GM12891 (cell line): ENCODE results near the gene SMTNL1.

Experiments
- DNase-seq: peaks from one replicate; pipeline ENCODE4 v3.0.0; 2011; ENCODE audit warnings: low spot score; ENCODE audit not compliant: insufficient read length
- FAIRE-seq: peaks from 2 replicates; lab custom pipeline; 2011; peaks lifted over from hg19 to GRCh38; lab: Jason Lieb, UNC
- PAX5 ChIP-seq: IDR thresholded peaks from 2 replicates; pipeline ENCODE4 v1.6.1; 2011; ENCODE audit warnings: low read length, moderate library complexity, mild to moderate bottlenecking; ENCODE audit not compliant: insufficient read depth, severe bottlenecking
- POLR2A ChIP-seq: IDR thresholded peaks from 2 replicates; pipeline ENCODE4 v1.6.1; 2011; ENCODE audit warnings: low read depth, low read length, control low read depth
- POLR2AphosphoS5 ChIP-seq: IDR thresholded peaks from 2 replicates; pipeline ENCODE4 v1.6.1; 2011; ENCODE audit warnings: low read depth, low read length, control low read depth
- POU2F2 ChIP-seq: IDR thresholded peaks from 2 replicates; pipeline ENCODE4 v1.6.1; 2011; ENCODE audit warnings: low read depth, mild to moderate bottlenecking, control low read depth, low read length, moderate library complexity
- SPI1 ChIP-seq: IDR thresholded peaks from 2 replicates; pipeline ENCODE4 v1.6.1; 2011; ENCODE audit warnings: low read depth, low read length, control low read depth
- TAF1 ChIP-seq: IDR thresholded peaks from 2 replicates; pipeline ENCODE4 v1.6.1; 2011; ENCODE audit warnings: low read depth, low read length, control low read depth

The SMTNL1 gene

GRCh38 chr11:57544566-57544965, 7.2 kb downstream of the SMTNL1 start:
- FAIRE-seq (no peak), DNase-seq (no peak)
- TF ChIP-seq TAF1 = no peak
- TF ChIP-seq POLR2A = no peak
- TF ChIP-seq POU2F2 = no peak
- TF ChIP-seq POLR2AphosphoS5 = no peak
- TF ChIP-seq PAX5 = no peak

DNA sequence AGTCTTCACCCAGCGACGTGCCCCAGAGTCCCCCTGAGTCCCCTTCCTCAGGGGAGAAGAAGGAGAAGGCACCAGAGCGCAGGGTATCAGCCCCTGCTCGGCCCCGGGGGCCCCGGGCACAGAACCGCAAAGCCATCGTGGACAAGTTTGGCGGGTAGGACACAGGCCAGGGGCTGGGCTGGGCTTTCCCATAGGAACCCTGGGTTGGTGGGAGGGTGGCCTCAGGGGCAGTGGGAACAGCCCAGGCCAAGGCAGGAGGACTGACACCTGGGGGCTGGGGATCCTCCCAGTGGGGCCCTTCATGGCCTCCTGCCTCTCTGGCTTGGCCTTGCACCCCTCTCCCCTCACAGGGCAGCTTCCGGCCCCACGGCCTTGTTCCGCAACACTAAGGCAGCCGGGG, 8.5 kb downstream of the SMTNL1 start:
- TF ChIP-seq POLR2AphosphoS5 (no peak), POLR2A (no peak), SPI1 (no peak), TAF1 (no peak), POU2F2 (no peak)
- DNase-seq (no peak), FAIRE-seq (no peak)

- TF ChIP-seq SPI1 (no peak), POLR2AphosphoS5 (no peak), PAX5 (no peak), POU2F2 (no peak), POLR2A (no peak), TAF1 (no peak)
- no peak for FAIRE-seq
- no peak for DNase-seq
These were observed 9.1 kb downstream of the SMTNL1 start for GRCh38 chr11:57546451-57546850.

DNA sequence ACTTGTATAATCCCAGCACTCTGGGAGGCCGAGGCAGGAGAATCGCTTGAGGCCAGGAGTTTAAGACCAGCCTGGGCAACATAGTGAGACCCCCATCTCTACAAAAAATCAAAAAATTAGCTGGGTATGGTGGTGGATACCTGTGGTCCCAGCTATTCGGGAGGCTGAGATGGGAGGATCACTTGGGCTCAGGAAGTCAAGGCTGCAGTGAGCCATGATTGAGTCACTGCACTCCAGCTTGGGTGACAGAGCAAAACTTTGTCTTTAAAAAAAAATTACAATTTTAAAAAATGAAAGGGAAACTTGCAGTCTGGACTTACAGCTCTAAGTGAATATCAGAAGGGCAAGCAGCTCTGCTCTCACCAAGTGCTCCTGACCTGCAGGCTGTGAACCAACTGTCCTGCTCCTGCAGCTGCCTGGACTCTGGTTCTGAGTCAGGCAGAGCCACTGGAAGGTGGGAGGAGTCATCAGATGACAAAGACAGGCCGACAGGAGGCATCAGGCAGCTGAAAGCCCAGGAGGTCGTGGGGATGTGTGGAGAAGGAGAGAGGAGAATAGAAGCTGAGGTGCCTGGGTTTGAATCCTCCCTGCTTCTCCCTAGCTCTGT, 9.6 kb downstream of the SMTNL1 start:
- TF ChIP-seq POLR2A (no peak), POU2F2 (no peak), POLR2AphosphoS5 (no peak), TAF1 (no peak), PAX5 (no peak), SPI1 (no peak)
- FAIRE-seq (peak; percentile 72), DNase-seq (peak; percentile 70)

DNA sequence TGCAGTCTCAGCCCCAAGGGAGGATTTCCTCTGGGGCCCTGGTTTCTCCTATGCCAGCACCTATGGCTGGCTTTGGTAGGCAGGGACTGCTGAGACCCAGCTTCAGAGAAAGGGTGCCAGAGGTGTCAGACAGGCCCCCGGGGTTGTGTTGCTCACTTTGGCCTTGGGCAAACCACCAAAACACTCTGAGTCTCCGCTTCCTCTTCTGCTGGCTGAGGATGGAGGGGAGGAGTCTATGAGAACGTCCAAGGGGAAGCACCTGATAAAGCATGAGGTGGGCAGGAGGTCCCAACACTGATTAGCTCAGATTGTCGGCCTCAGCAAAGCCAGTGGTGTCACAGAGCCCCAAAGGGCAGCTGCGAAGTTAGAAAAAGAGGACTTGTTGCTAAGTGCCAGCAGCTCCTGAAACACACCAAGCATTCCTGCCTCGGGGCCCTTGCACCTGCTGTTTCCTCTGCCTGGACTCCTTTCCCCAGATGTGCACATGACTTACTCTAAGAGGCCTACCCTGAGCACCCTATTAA, 10.5 kb downstream of the SMTNL1 start:
- FAIRE-seq (peak; percentile 94), DNase-seq (peak; percentile 74)
- TF ChIP-seq POLR2AphosphoS5 (no peak), SPI1 (peak; percentile 92)

GRCh38 chr11:57549983-57550382, 12.6 kb downstream of the SMTNL1 start:
- DNase-seq (no peak), FAIRE-seq (no peak)
- no peak for TF ChIP-seq POLR2A
- TF ChIP-seq SPI1 = no peak
- no peak for TF ChIP-seq POU2F2
- no peak for TF ChIP-seq PAX5
- no peak for TF ChIP-seq POLR2AphosphoS5
- no peak for TF ChIP-seq TAF1

DNA sequence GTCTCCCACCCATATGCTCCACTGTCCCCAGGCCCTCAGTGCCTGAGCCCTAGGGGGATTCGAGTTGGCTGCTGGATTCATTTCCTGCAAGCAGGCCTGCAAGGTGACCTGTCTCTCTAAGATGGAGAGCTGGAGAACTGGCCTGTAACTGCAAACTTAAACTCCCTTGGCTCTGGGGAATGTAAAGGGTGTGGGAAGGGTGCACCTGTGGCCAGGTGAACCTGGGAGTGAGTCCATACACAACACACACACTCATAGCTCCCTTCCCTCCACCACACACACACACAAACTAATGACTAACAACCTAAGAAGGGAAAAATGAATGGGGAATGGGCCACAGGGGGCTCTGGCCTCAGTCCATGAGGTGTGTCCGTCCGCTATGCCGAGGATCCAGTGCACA, 14.5 kb downstream of the SMTNL1 start:
- DNase-seq (no peak), FAIRE-seq (no peak)
- no peak for TF ChIP-seq POLR2A
- no peak for TF ChIP-seq POU2F2
- no peak for TF ChIP-seq POLR2AphosphoS5
- TF ChIP-seq TAF1 = no peak
- TF ChIP-seq PAX5 = no peak

DNA sequence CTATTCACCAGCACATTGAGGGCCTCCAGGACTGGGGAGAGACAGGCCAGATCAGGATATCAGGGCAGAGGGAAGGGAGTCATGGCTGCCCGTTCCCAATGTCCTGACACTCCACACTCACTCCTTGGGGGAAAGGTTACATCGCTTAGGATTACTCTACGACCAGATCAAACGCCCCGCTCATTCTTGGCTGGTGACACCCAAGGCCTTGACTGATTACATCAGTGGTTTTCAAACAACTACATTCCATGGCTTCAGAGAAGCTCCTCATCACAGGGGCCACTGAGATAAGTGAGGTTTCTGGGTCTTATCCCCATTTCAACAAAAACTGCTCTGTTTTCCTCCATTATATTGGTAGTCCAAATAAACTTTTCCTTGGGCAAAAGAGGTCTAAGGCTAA, 15.1 kb downstream of the SMTNL1 start:
- DNase-seq = no peak
- no peak for TF ChIP-seq POLR2AphosphoS5
- TF ChIP-seq PAX5 = no peak
- FAIRE-seq = no peak

GRCh38 chr11:57555393-57555792, 18.0 kb downstream of the SMTNL1 start:
- TF ChIP-seq SPI1 (no peak), POLR2A (no peak), PAX5 (no peak), POU2F2 (no peak), TAF1 (no peak), POLR2AphosphoS5 (no peak)
- no peak for DNase-seq
- FAIRE-seq = no peak

DNA sequence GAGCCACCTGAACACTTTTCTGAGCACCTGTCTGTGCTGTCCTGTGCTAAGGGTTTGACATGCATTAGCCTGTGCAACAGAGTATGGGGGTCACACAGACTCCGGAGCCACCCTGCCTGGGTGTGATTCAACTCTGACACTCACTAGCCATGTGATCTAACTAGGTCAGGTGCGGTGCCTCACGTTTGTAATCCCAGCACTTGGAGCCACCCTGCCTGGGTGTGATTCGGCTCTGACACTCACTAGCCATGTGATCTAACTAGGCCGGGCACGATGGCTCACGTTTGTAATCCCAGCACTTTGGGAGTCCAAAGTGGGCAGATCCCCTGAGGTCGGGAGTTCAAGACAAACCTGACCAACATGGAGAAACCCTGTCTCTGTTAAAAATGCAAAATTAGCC, 18.6 kb downstream of the SMTNL1 start:
- no peak for FAIRE-seq
- TF ChIP-seq SPI1 (no peak), POLR2AphosphoS5 (no peak)

DNA sequence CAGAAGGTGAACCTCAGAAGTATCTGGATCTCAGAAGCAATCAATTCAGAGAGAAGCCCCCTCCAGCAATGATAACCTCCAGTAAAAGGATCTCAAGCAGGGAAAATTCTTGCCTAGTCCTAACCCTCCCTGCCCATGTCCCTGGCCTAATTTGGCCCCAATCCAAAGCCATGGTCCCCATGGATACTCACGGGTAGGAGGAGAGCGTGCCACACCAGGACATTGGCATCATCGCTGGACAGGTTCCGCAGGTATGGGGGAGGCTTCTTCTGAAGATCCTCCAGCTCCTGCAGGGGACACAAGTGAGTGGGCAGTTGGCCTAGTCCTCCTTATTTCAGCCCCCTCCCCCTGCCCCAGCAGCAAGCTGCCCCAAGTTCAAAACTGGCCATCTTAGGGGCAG, 22.8 kb downstream of the SMTNL1 start:
- FAIRE-seq = no peak
- DNase-seq = no peak
- TF ChIP-seq TAF1 = no peak
- TF ChIP-seq POU2F2 = no peak
- TF ChIP-seq PAX5 = no peak
- no peak for TF ChIP-seq POLR2AphosphoS5
- TF ChIP-seq SPI1 = no peak
- no peak for TF ChIP-seq POLR2A

More for the DNA sequence above, 18.6 kb downstream of the SMTNL1 start:
- DNase-seq = no peak
